HEK293 (cell line): Measurements from ENCODE around the gene MMP24.

Experiments used
- CTCF ChIA-PET: fragments of 350-600 bp; formaldehyde crosslinking; extraction: SDS; loops from one replicate; lab custom pipeline; 2021; ENCODE audit warnings: antibody characterized with exemption; lab: Yijun Ruan, JAX
- POLR2A ChIA-PET: fragments of 300-600 bp; formaldehyde crosslinking; extraction: SDS; loops from one replicate; lab custom pipeline; 2020; ENCODE audit warnings: antibody characterized with exemption, inconsistent platforms; lab: Yijun Ruan, JAX
- H3K27ac ChIP-seq: fragments of 200-500 bp; sonication (Bioruptor generic); 2 replicates; pipeline ENCODE4 v1.5.1; 2014; ENCODE audit warnings: low read depth, low read length, control low read depth, inconsistent platforms; ENCODE audit errors: extremely low read depth
- H3K36me3 ChIP-seq, 2 experiments: fragments of 200-500 bp in 1 of 2; sonication (Bioruptor generic) in 1 of 2; 1 replicate in 1 of 2; 2 replicates in 1 of 2; pipeline ENCODE4 v1.5.1; 2014 to 2017; ENCODE audit warnings: inconsistent platforms in 2 of 2, low read length in 2 of 2; ENCODE audit not compliant: control insufficient read depth in 2 of 2, insufficient read depth in 1 of 2
- H3K4me1 ChIP-seq: fragments of 200-500 bp; sonication (Bioruptor generic); 2 replicates; pipeline ENCODE4 v1.5.1; 2014; ENCODE audit warnings: mild to moderate bottlenecking, low read length, inconsistent platforms; ENCODE audit not compliant: control insufficient read depth, insufficient read depth
- H3K4me3 ChIP-seq: 2 replicates; pipeline ENCODE4 v1.5.1; 2011; ENCODE audit warnings: low read depth, mild to moderate bottlenecking, control low read depth, low read length, moderate library complexity
- H3K9me3 ChIP-seq: fragments of 200-500 bp; sonication (Bioruptor generic); 2 replicates; pipeline ENCODE4 v1.5.1; 2014; ENCODE audit warnings: low read depth, low read length, inconsistent platforms; ENCODE audit not compliant: control insufficient read depth, insufficient read depth
- BCL11B ChIP-seq: fragments of 450-650 bp; formaldehyde crosslinking; IDR thresholded peaks from 2 replicates; pipeline ENCODE4 v1.5.1; 2016; ENCODE audit warnings: low read depth, missing biosample characterization, missing genetic modification characterization
- EGR2 ChIP-seq: fragments of 450-650 bp; formaldehyde crosslinking; IDR thresholded peaks from 2 replicates; pipeline ENCODE4 v1.5.1; 2016; ENCODE audit warnings: low read depth, missing biosample characterization, missing genetic modification characterization
- GLIS1 ChIP-seq: fragments of 450-650 bp; formaldehyde crosslinking; IDR thresholded peaks from 2 replicates; pipeline ENCODE4 v1.5.1; 2016; ENCODE audit warnings: missing biosample characterization, missing genetic modification characterization
- HOXA7 ChIP-seq: sonication (generic); formaldehyde crosslinking; IDR thresholded peaks from 2 replicates; pipeline ENCODE4 v1.8.1; 2022; ENCODE audit warnings: missing genetic modification reagents, borderline replicate concordance
- KLF16 ChIP-seq: fragments of 450-650 bp; formaldehyde crosslinking; IDR thresholded peaks from 2 replicates; pipeline ENCODE4 v1.5.1; 2017; ENCODE audit warnings: missing biosample characterization, missing genetic modification characterization
- KLF8 ChIP-seq: fragments of 450-650 bp; formaldehyde crosslinking; IDR thresholded peaks from 2 replicates; pipeline ENCODE4 v1.5.1; 2016; ENCODE audit warnings: missing biosample characterization, missing genetic modification characterization
- KLF9 ChIP-seq: fragments of 450-650 bp; formaldehyde crosslinking; IDR thresholded peaks from 2 replicates; pipeline ENCODE4 v1.5.1; 2016; ENCODE audit warnings: missing biosample characterization, missing genetic modification characterization, low read depth
- MEIS1 ChIP-seq: sonication (generic); formaldehyde crosslinking; IDR thresholded peaks from 2 replicates; pipeline ENCODE4 v1.8.1; 2022; ENCODE audit warnings: missing genetic modification reagents, mild to moderate bottlenecking, borderline replicate concordance
- TCF7L2 ChIP-seq: IDR thresholded peaks from 2 replicates; pipeline ENCODE4 v1.6.1; 2011; ENCODE audit warnings: low read depth, mild to moderate bottlenecking, inconsistent platforms, low read length, moderate library complexity, borderline replicate concordance
- YY1 ChIP-seq: fragments of 450-650 bp; formaldehyde crosslinking; IDR thresholded peaks from 2 replicates; pipeline ENCODE4 v1.5.1; 2018; ENCODE audit warnings: missing biosample characterization, missing genetic modification characterization
- ZFHX2 ChIP-seq: fragments of 450-650 bp; formaldehyde crosslinking; conservative IDR thresholded peaks from 2 replicates; pipeline ENCODE4 v1.5.1; 2016; ENCODE audit warnings: missing biosample characterization, missing genetic modification characterization
- ZFP37 ChIP-seq: fragments of 450-650 bp; formaldehyde crosslinking; IDR thresholded peaks from 2 replicates; pipeline ENCODE4 v1.5.1; 2016; ENCODE audit warnings: missing biosample characterization, missing genetic modification characterization
- ZNF114 ChIP-seq: fragments of 450-650 bp; formaldehyde crosslinking; IDR thresholded peaks from 2 replicates; pipeline ENCODE4 v1.5.0; 2017; ENCODE audit warnings: missing biosample characterization, missing genetic modification characterization
- ZNF24 ChIP-seq: fragments of 450-650 bp; formaldehyde crosslinking; IDR thresholded peaks from 2 replicates; pipeline ENCODE4 v1.5.1; 2016; ENCODE audit warnings: missing biosample characterization, missing genetic modification characterization
- ZNF248 ChIP-seq: fragments of 450-650 bp; formaldehyde crosslinking; IDR thresholded peaks from 2 replicates; pipeline ENCODE4 v1.5.1; 2017; ENCODE audit warnings: missing biosample characterization, missing genetic modification characterization
- ZNF521 ChIP-seq: fragments of 450-650 bp; formaldehyde crosslinking; IDR thresholded peaks from 2 replicates; pipeline ENCODE4 v1.5.1; 2017; ENCODE audit warnings: missing biosample characterization, mild to moderate bottlenecking, missing genetic modification characterization
- ZNF544 ChIP-seq: fragments of 450-650 bp; formaldehyde crosslinking; IDR thresholded peaks from 2 replicates; pipeline ENCODE4 v1.5.0; 2017; ENCODE audit warnings: missing biosample characterization, missing genetic modification characterization
- ZNF555 ChIP-seq: fragments of 450-650 bp; formaldehyde crosslinking; conservative IDR thresholded peaks from 2 replicates; pipeline ENCODE4 v1.5.1; 2017; ENCODE audit warnings: missing biosample characterization, mild to moderate bottlenecking, missing genetic modification characterization, inconsistent platforms
- ZNF626 ChIP-seq: fragments of 450-650 bp; sonication (Bioruptor Pico); formaldehyde crosslinking; IDR thresholded peaks from 2 replicates; pipeline ENCODE4 v1.5.1; 2018; ENCODE audit warnings: missing biosample characterization, missing genetic modification characterization, inconsistent platforms
- ZNF677 ChIP-seq: fragments of 450-650 bp; IDR thresholded peaks from 2 replicates; pipeline ENCODE4 v1.5.0; 2018; ENCODE audit warnings: missing biosample characterization, mild to moderate bottlenecking, missing genetic modification characterization, moderate library complexity
- ZNF776 ChIP-seq: fragments of 450-650 bp; formaldehyde crosslinking; IDR thresholded peaks from 2 replicates; pipeline ENCODE4 v1.5.0; 2017; ENCODE audit warnings: missing biosample characterization, missing genetic modification characterization, borderline replicate concordance
- ZNF830 ChIP-seq: fragments of 450-650 bp; IDR thresholded peaks from 2 replicates; pipeline ENCODE4 v1.5.0; 2018; ENCODE audit warnings: missing biosample characterization, missing genetic modification characterization, low read depth, mild to moderate bottlenecking, moderate library complexity
- ZNF837 ChIP-seq: fragments of 450-650 bp; formaldehyde crosslinking; IDR thresholded peaks from 2 replicates; pipeline ENCODE4 v1.5.1; 2016; ENCODE audit warnings: missing biosample characterization, missing genetic modification characterization
- TF ChIP-seq, protein P1 (sequence below): fragments of 450-650 bp; formaldehyde crosslinking; IDR thresholded peaks from 2 replicates; pipeline ENCODE4 v1.5.1; 2016; ENCODE audit warnings: missing biosample characterization, missing genetic modification characterization
- TF ChIP-seq, protein P2 (sequence below): fragments of 450-650 bp; formaldehyde crosslinking; IDR thresholded peaks from 2 replicates; pipeline ENCODE4 v1.5.1; 2016; ENCODE audit warnings: missing biosample characterization, missing genetic modification characterization

Gene MMP24

DNA sequence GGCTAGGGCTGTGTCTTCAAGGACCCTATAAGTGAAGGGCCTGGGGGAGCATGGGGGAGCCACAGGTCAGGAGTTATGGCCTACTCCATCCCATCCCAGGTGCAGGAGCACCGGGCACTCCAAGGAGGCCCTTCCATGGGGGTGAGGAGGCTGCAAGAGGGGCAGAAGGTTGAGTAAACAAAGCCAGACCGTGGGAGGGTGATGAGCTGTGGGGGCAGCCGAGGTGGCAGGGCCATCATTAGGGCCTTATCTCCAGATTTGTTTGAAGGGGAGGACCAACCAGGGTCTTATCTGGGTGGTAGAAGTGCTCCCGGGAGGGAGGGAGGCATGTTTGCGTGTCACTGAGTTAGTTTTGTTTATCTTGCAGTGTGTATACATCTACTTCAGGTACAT, 67.8 kb downstream of the MMP24 start:
- Histone ChIP-seq H3K4me1 (no peaks in the 10 kb centered on the region), H3K36me3 (no peaks in the 10 kb centered on the region), H3K4me3 (no peak overlapping the region), H3K9me3 (no peaks in the 10 kb centered on the region), H3K27ac (no peak overlapping the region)
- ChIA-PET POLR2A (no interaction called here), CTCF (interaction anchor here (0.7 to 1.3 kb wide), 3 partner anchors 13 to 78 kb away, joined by 3 to 4 read pairs (median 3); no protein-coding TSS in a partner anchor)
- TF ChIP-seq KLF8 (tag by site-specific recombination) (no peak), ZNF544 (no peak), GLIS1 (tag by site-specific recombination) (peak; percentile 94), ZNF626 (tag by site-specific recombination) (no peak), ZNF248 (no peak), EGR2 (tag by site-specific recombination) (peak; percentile 24; the same call in 1 of the 2 replicates)
- TF ChIP-seq, protein P1, sequence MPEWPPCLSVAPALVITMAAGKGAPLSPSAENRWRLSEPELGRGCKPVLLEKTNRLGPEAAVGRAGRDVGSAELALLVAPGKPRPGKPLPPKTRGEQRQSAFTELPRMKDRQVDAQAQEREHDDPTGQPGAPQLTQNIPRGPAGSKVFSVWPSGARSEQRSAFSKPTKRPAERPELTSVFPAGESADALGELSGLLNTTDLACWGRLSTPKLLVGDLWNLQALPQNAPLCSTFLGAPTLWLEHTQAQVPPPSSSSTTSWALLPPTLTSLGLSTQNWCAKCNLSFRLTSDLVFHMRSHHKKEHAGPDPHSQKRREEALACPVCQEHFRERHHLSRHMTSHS, result no peak

DNA sequence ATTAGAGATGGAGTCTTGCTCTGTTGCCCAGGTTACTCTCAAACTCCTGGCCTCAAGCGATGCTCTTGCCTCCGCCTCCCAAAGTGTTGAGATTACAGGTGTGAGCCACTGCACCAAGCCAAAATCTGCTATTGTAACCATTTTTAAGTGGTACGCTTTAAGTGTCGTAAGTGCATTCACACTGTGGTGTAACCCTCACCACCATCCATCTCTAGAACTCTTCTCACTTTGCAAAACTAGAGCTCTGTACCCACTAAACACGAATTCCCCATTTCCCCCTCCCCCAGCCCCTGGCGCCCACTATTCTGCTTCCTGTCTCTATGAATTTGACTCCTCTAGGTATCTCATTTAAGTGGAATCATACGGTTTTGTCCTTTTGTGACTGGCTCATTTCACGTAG, 68.6 kb downstream of the MMP24 start:
- ChIA-PET CTCF (interaction anchor here (0.7 to 1.3 kb wide), 3 partner anchors 12 to 79 kb away, joined by 3 to 4 read pairs (median 3); no protein-coding TSS in a partner anchor), POLR2A (no interaction called here)
- no peaks in the 10 kb centered on the region for H3K9me3 ChIP-seq
- no peak overlapping the region for H3K4me3 ChIP-seq
- no peak overlapping the region for H3K27ac ChIP-seq
- no peaks in the 10 kb centered on the region for H3K4me1 ChIP-seq
- no peak for TF ChIP-seq KLF8 (tag by site-specific recombination)
- no peak for TF ChIP-seq ZNF521 (tag by site-specific recombination)
- TF ChIP-seq KLF9 (tag by site-specific recombination), result no peak
- no peak for TF ChIP-seq YY1 (tag by site-specific recombination)
- no peak for TF ChIP-seq ZNF677 (tag by site-specific recombination)
- TF ChIP-seq ZNF555 (tag by site-specific recombination), result no peak
- TF ChIP-seq MEIS1, result no peak
- TF ChIP-seq ZFP37 (tag by site-specific recombination), result no peak
- no peak for TF ChIP-seq TCF7L2
- no peak for TF ChIP-seq BCL11B
- TF ChIP-seq, protein P2, sequence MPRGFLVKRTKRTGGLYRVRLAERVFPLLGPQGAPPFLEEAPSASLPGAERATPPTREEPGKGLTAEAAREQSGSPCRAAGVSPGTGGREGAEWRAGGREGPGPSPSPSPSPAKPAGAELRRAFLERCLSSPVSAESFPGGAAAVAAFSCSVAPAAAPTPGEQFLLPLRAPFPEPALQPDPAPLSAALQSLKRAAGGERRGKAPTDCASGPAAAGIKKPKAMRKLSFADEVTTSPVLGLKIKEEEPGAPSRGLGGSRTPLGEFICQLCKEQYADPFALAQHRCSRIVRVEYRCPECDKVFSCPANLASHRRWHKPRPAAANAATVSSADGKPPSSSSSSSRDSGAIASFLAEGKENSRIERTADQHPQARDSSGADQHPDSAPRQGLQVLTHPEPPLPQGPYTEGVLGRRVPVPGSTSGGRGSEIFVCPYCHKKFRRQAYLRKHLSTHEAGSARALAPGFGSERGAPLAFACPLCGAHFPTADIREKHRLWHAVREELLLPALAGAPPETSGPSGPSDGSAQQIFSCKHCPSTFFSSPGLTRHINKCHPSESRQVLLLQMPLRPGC (tag by site-specific recombination), result no peak
- TF ChIP-seq ZNF24 (tag by site-specific recombination), result no peak
- no peaks in the 10 kb centered on the region for H3K36me3 ChIP-seq

DNA sequence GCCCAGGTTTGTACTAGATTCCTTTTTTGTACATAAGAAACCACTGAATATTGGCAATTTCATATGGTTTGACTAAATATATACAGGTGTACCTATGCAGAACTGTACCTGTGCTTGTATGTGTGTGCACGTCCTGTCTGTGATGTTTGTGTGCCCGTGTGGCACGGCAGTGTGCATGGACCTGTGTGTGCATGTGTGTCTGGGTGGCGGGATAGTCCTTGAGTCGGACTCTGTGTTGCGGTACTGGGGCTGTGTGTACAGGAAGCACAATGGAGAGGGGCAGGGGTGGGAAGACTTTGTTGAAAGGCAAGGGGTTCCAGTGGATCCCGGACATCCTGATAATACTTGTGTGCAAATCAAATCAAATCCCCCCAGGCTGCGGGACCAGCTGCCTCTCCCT, 69.2 kb downstream of the MMP24 start:
- Histone ChIP-seq H3K27ac (no peak overlapping the region), H3K4me3 (no peak overlapping the region), H3K4me1 (no peaks in the 10 kb centered on the region), H3K9me3 (no peaks in the 10 kb centered on the region), H3K36me3 (no peaks in the 10 kb centered on the region)
- ChIA-PET POLR2A (no interaction called here), CTCF (interaction anchor here (1.3 kb wide), 1 partner anchor 11 kb away, joined by 3 read pairs; no protein-coding TSS in a partner anchor)
- TF ChIP-seq KLF8 (tag by site-specific recombination) (no peak), ZFHX2 (tag by site-specific recombination) (no peak), ZNF830 (tag by site-specific recombination) (no peak), ZNF248 (no peak), ZNF776 (no peak), KLF16 (tag by site-specific recombination) (no peak), ZNF677 (tag by site-specific recombination) (no peak), ZNF837 (tag by site-specific recombination) (no peak), ZNF114 (tag by site-specific recombination) (no peak), HOXA7 (CRISPR knock-in tag) (no peak), KLF9 (tag by site-specific recombination) (no peak)
